Adrenal gland (tissue), 12 donors: Measurements from ENCODE around the gene TIMM17B. TPM values are rescaled to one million over a fixed set of nuclear protein-coding genes. Genes with fewer than 3 reads are reported as not detected.

Experiments used
- DNase-seq, 7 donors: peaks; one replicate each; pipeline ENCODE4 v3.0.0-alpha.2; 2019 to 2020
- H3K27ac ChIP-seq, 5 donors: fragments of 200-600 bp; sonication (generic) in 4 of 5; 1 replicate in 3 of 5; 2 replicates in 2 of 5; pipeline versions ENCODE4 v1.5.1 to v1.8.0; 2016 to 2020; ENCODE audit warnings: mild to moderate bottlenecking in 1 of 5
- H3K27me3 ChIP-seq: fragments of 200-600 bp; 2 replicates; pipeline ENCODE4 v1.8.0; 2021
- H3K36me3 ChIP-seq, 2 donors: fragments of 200-600 bp; replicated peaks in 1 of 2; 1 replicate in 1 of 2; 2 replicates in 1 of 2; pipeline versions ENCODE4 v1.5.1 to v1.8.0; 2018 to 2022
- H3K4me1 ChIP-seq, 2 donors: fragments of 200-600 bp; replicated peaks in 1 of 2; 1 replicate in 1 of 2; 2 replicates in 1 of 2; pipeline versions ENCODE4 v1.5.1 to v1.8.0; 2018 to 2021
- H3K4me3 ChIP-seq, 4 donors: fragments of 200-600 bp; sonication (generic) in 3 of 4; one replicate each; pipeline ENCODE4 v1.5.1; 2016 to 2018
- H3K9me3 ChIP-seq, 3 donors: fragments of 200-600 bp; sonication (generic) in 1 of 3; replicated peaks in 1 of 3; 1 replicate in 2 of 3; 2 replicates in 1 of 3; pipeline versions ENCODE4 v1.5.1 to v1.8.0; 2016 to 2021
- CTCF ChIP-seq, 6 experiments: fragments of 450-650 bp in 4 of 6; fragments of 200-600 bp in 2 of 6; sonication (generic) in 1 of 6; IDR thresholded peaks; 1 replicate in 5 of 6; 2 replicates in 1 of 6; pipeline versions ENCODE4 v1.5.1 to v1.8.0; 2016 to 2021; ENCODE audit warnings: antibody characterized with exemption in 6 of 6, mild to moderate bottlenecking in 2 of 6, moderate library complexity in 1 of 6
- POLR2A ChIP-seq, 2 donors: fragments of 450-650 bp; IDR thresholded peaks; one replicate each; pipeline ENCODE4 v1.6.1; 2017; ENCODE audit warnings: antibody characterized with exemption in 2 of 2, mild to moderate bottlenecking in 2 of 2, moderate library complexity in 1 of 2
- WGBS, 4 donors: extraction: QIAGEN DNeasy Blood & Tissue Kit in 2 of 4; methylation state at CpG; one replicate each; pipeline versions ENCODE4 v1.1.5 to v1.1.7; 2013 to 2017; 5-methylcytosine and 5-hydroxymethylcytosine counted together
- intact Hi-C, 2 donors: fragments of 100-400 bp; cut with DNase I; formaldehyde crosslinking; loops; one replicate each; pipeline versions ENCODE4 v1.14.1 to v1.15.0; 2022 to 2023
- polyA plus RNA-seq, 3 donors: library from polyadenylated mRNA; stranded (reverse); fragments of 200-250 nt in 2 of 3; fragments of 350-450 nt in 1 of 3; fragmentation: Illumina TruSeq in 1 of 3; extraction: RNeasy Lipid Tissue Mini Kit (QIAGEN cat#74804) in 1 of 3; gene quantifications; one replicate each; pipeline ENCODE4 v1.2.3, GENCODE V29; 2013 to 2014
- total RNA-seq, 9 donors: library from RNA; depleted of rRNA in 4 of 9; stranded (reverse); fragments of >200 nt in 4 of 9; fragments of 120-200 nt in 1 of 9; fragmentation: NEBNext Ultra II Directional in 1 of 9; extraction: Animal tissue kit (Norgen Biotek cat#: 25700) in 1 of 9; gene quantifications; one replicate each; pipeline versions ENCODE4 v1.1.0 to v1.2.4, GENCODE V29; 2013 to 2023
- donor health status: healthy with polysubstance abuse.
- donor health status: Bipolar disorder and iron deficiency.
- donor health status: DM: yes; HTN: yes; CAD: no.
- donor health status: DM: no; HTN: no; CAD: no.
- donor health status: DM: no; HTN: no; CAD: no.
- donor health status: DM: yes; HTN: yes; CAD: no.

The TIMM17B gene
- total and polyA plus RNA-seq, 12 donors: 25.5 to 98.0 (median 60.8) TPM

GRCh38 chrX:48896611-48897011, 957 bp downstream of the TIMM17B start:
- no peaks in the 10 kb centered on the region for H3K9me3 ChIP-seq
- H3K36me3 ChIP-seq: peaks cover 0 to 14% of the 10 kb centered on the region in 2 donors
- TF ChIP-seq CTCF (IDR thresholded peaks at IDR 0.05): no peak
- TF ChIP-seq POLR2A (IDR thresholded peaks at IDR 0.05): no peak
- H3K4me3 ChIP-seq: peak overlapping the region in 2 of 4 donors; percentile 7 to 72
- no peaks in the 10 kb centered on the region for H3K27me3 ChIP-seq
- 0 to 58% (median 40%) methylated on average over 4 to 9 of the region's 9 CpGs for WGBS, 4 donors
- peak overlapping the region; percentile 81 to 100 (median 97) for H3K27ac ChIP-seq
- peak in 2 of 7 donors; percentile 18 to 54 for DNase-seq
- intact Hi-C loops: no loop called here
- peaks cover 7 to 14% of the 10 kb centered on the region in 2 donors for H3K4me1 ChIP-seq

DNA sequence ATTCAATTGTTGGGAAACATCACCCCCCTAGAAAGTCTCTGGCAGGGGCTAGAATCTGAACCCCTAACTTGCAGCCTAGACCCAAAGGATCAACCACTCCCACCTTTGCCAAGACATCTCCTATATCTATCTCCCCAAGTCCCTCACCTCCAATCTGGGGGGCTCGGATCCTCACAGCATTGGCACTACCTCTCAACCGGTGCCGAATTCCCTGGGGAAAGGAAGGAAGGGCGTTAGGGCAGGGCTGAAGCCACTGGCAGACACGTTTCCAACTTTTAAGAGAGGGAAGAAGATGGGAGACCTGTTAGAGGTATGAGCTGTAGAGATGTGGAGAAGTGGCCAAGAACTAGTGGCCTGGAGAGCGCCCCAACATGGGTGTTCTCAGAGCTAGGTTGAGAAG, 2.7 kb downstream of the TIMM17B start:
- H3K36me3 ChIP-seq: peaks cover 0 to 6% of the 10 kb centered on the region in 2 donors
- H3K27ac ChIP-seq: no peak overlapping the region
- WGBS, 4 donors: 74 to 84% (median 79%) methylated on average over 6 of the region's 6 CpGs; no CpG with 5 or more reads in 1 of the 4 donors
- DNase-seq: peak in 1 of 7 donors; percentile 17
- intact Hi-C loops: no loop called here
- no peaks in the 10 kb centered on the region for H3K9me3 ChIP-seq
- no peaks in the 10 kb centered on the region for H3K27me3 ChIP-seq
- no peak for TF ChIP-seq POLR2A (IDR thresholded peaks at IDR 0.05)
- no peak for TF ChIP-seq CTCF (IDR thresholded peaks at IDR 0.05)
- peaks cover 7 to 14% of the 10 kb centered on the region in 2 donors for H3K4me1 ChIP-seq
- H3K4me3 ChIP-seq: no peak overlapping the region

- WGBS, 4 donors: 76 to 90% (median 82%) methylated on average over 4 to 16 of the region's 16 CpGs
- Histone ChIP-seq H3K4me3 (no peak overlapping the region), H3K4me1 (peaks cover 7 to 9% of the 10 kb centered on the region in 2 donors), H3K27me3 (no peaks in the 10 kb centered on the region), H3K36me3 (peaks cover 0 to 6% of the 10 kb centered on the region in 2 donors), H3K27ac (no peak overlapping the region), H3K9me3 (no peaks in the 10 kb centered on the region)
- DNase-seq: peak in 1 of 7 donors; percentile 34
- intact Hi-C loops: no loop called here
- TF ChIP-seq CTCF (IDR thresholded peaks at IDR 0.05) (no peak), POLR2A (IDR thresholded peaks at IDR 0.05) (no peak)
Measured at GRCh38 chrX:48893556-48894348, 3.8 kb downstream of the TIMM17B start.

GRCh38 chrX:48892896-48893295, 4.7 kb downstream of the TIMM17B start:
- Histone ChIP-seq H3K27ac (no peak overlapping the region), H3K4me3 (no peak overlapping the region), H3K36me3 (peaks cover 0 to 6% of the 10 kb centered on the region in 2 donors), H3K4me1 (peaks cover 7 to 9% of the 10 kb centered on the region in 2 donors), H3K27me3 (no peaks in the 10 kb centered on the region), H3K9me3 (no peaks in the 10 kb centered on the region)
- intact Hi-C loops: no loop called here
- no peak for DNase-seq
- 58 to 82% (median 79%) methylated on average over 4 of the region's 4 CpGs; no CpG with 5 or more reads in 1 of the 4 donors for WGBS, 4 donors
- TF ChIP-seq CTCF (IDR thresholded peaks at IDR 0.05): no peak
- no peak for TF ChIP-seq POLR2A (IDR thresholded peaks at IDR 0.05)
